Measurements from ENCODE around the gene GNE. TPM values are rescaled to one million over a fixed set of nuclear protein-coding genes. Genes with fewer than 3 reads are reported as not detected.

Gene GNE
- total RNA-seq, 2 experiments from 2014 or later = 19.2 to 20.5 TPM

GRCh38 chr9:36204906-36205547 lies 53.2 kb downstream of the GNE start:
- Mint-ChIP-seq H3K27me3 (no peaks in the 10 kb centered on the region), H3K4me1 (ENCODE audit: low read depth) (peaks cover 48% of the 10 kb centered on the region), H3K4me3 (no peak overlapping the region), H3K27ac (no peak overlapping the region), H3K9me3 (no peaks in the 10 kb centered on the region), H3K36me3 (peaks cover 68% of the 10 kb centered on the region)
- intact Hi-C loops (cut with micrococcal nuclease) = no loop called here
- DNase-seq = no peak
- ChIA-PET POLR2A (interaction anchor here (1.4 kb wide), 1 partner anchor 14 kb away, joined by 4 read pairs; the partner anchor contains the start of gene CLTA), CTCF (interaction anchor here (0.7 kb wide), 1 partner anchor 15 kb away, joined by 3 read pairs; no protein-coding TSS in a partner anchor)

GRCh38 chr9:36194326-36195000 lies 63.8 kb downstream of the GNE start:
- no peak for DNase-seq
- H3K27me3 Mint-ChIP-seq = no peaks in the 10 kb centered on the region
- POLR2A ChIA-PET = no interaction called here
- H3K4me1 Mint-ChIP-seq (ENCODE audit: low read depth) = peaks cover 45% of the 10 kb centered on the region
- intact Hi-C loops (cut with micrococcal nuclease) = loop anchor here (5.0 kb wide), 1 partner anchor 378 kb away; the partner anchor contains the start of gene MELK
- H3K27ac Mint-ChIP-seq = peak overlapping the region; percentile 40
- no peak overlapping the region for H3K4me3 Mint-ChIP-seq
- CTCF ChIA-PET = interaction anchor here (0.6 to 1.1 kb wide), 2 partner anchors 91 to 361 kb away, joined by 3 to 4 read pairs; no protein-coding TSS in a partner anchor
- peaks cover 32% of the 10 kb centered on the region for H3K36me3 Mint-ChIP-seq
- no peaks in the 10 kb centered on the region for H3K9me3 Mint-ChIP-seq

GRCh38 chr9:36193023-36193422 lies 65.2 kb downstream of the GNE start:
- POLR2A ChIA-PET = interaction anchor here (0.7 kb wide), 1 partner anchor 15 kb away, joined by 3 read pairs; no protein-coding TSS in a partner anchor
- Mint-ChIP-seq H3K27ac (peak overlapping the region; percentile 20), H3K36me3 (peaks cover 28% of the 10 kb centered on the region), H3K27me3 (no peaks in the 10 kb centered on the region), H3K9me3 (no peaks in the 10 kb centered on the region), H3K4me3 (peak overlapping the region; percentile 94), H3K4me1 (ENCODE audit: low read depth) (peaks cover 45% of the 10 kb centered on the region)
- no peak for DNase-seq
- CTCF ChIA-PET = interaction anchor here (1.1 kb wide), 1 partner anchor 90 kb away, joined by 4 read pairs; no protein-coding TSS in a partner anchor
- intact Hi-C loops (cut with micrococcal nuclease) = loop anchor here (5.0 kb wide), 1 partner anchor 379 kb away; the partner anchor contains the start of gene MELK

GRCh38 chr9:36192196-36192595 lies 66.1 kb downstream of the GNE start:
- no peaks in the 10 kb centered on the region for H3K27me3 Mint-ChIP-seq
- intact Hi-C loops (cut with micrococcal nuclease) = loop anchor here (5.0 kb wide), 1 partner anchor 380 kb away; the partner anchor contains the start of gene MELK
- ChIA-PET POLR2A (interaction anchor here (2.1 kb wide), 1 partner anchor 53 kb away, joined by 7 read pairs; no protein-coding TSS in a partner anchor), CTCF (interaction anchor here (2.1 to 4.4 kb wide), 3 partner anchors 15 to 137 kb away, joined by 9 to 45 read pairs (median 37); no protein-coding TSS in a partner anchor)
- peak overlapping the region; percentile 94 for H3K4me3 Mint-ChIP-seq
- H3K4me1 Mint-ChIP-seq (ENCODE audit: low read depth) = peaks cover 45% of the 10 kb centered on the region
- H3K9me3 Mint-ChIP-seq = no peaks in the 10 kb centered on the region
- no peak overlapping the region for H3K27ac Mint-ChIP-seq
- no peak for DNase-seq
- H3K36me3 Mint-ChIP-seq = peaks cover 23% of the 10 kb centered on the region

GRCh38 chr9:36191686-36192085 lies 66.6 kb downstream of the GNE start:
- Mint-ChIP-seq H3K4me3 (peak overlapping the region; percentile 94), H3K9me3 (no peaks in the 10 kb centered on the region), H3K4me1 (ENCODE audit: low read depth) (peaks cover 45% of the 10 kb centered on the region), H3K27me3 (no peaks in the 10 kb centered on the region), H3K36me3 (peaks cover 23% of the 10 kb centered on the region), H3K27ac (peak overlapping the region; percentile 86)
- no peak for DNase-seq
- intact Hi-C loops (cut with micrococcal nuclease) = loop anchor here (2.0 to 5.0 kb wide), 4 partner anchors 17 to 381 kb away; partner anchors contain the start of genes GNE and MELK
- ChIA-PET CTCF (interaction anchor here (0.6 to 4.4 kb wide), 7 partner anchors 14 to 182 kb away, joined by 3 to 45 read pairs (median 9); partner anchors contain the start of gene GNE), POLR2A (interaction anchor here (0.9 to 2.1 kb wide), 6 partner anchors 16 to 154 kb away, joined by 3 to 7 read pairs (median 6); partner anchors contain the start of gene GNE)

- peak overlapping the region; percentile 94 for H3K4me3 Mint-ChIP-seq
- CTCF ChIA-PET = interaction anchor here (0.6 to 4.4 kb wide), 14 partner anchors 10 to 537 kb away, joined by 3 to 45 read pairs (median 5); partner anchors contain the start of genes CCIN and GNE
- H3K9me3 Mint-ChIP-seq = no peaks in the 10 kb centered on the region
- peak; percentile 62 for DNase-seq
- no peaks in the 10 kb centered on the region for H3K27me3 Mint-ChIP-seq
- peaks cover 45% of the 10 kb centered on the region for H3K4me1 Mint-ChIP-seq (ENCODE audit: low read depth)
- peak overlapping the region; percentile 86 for H3K27ac Mint-ChIP-seq
- H3K36me3 Mint-ChIP-seq = peaks cover 23% of the 10 kb centered on the region
- intact Hi-C loops (cut with micrococcal nuclease) = loop anchor here (2.0 to 5.0 kb wide), 4 partner anchors 18 to 381 kb away; partner anchors contain the start of genes GNE and MELK
- POLR2A ChIA-PET = interaction anchor here (0.5 to 2.1 kb wide), 15 partner anchors 10 to 1990 kb away, joined by 3 to 7 read pairs (median 4); partner anchors contain the start of genes GLIPR2, GNE and RNF38
Measured at GRCh38 chr9:36191290-36191645, 67.0 kb downstream of the GNE start.

- H3K36me3 Mint-ChIP-seq = peaks cover 23% of the 10 kb centered on the region
- H3K4me1 Mint-ChIP-seq (ENCODE audit: low read depth) = peaks cover 45% of the 10 kb centered on the region
- H3K27ac Mint-ChIP-seq = peak within 1 kb of the TSS; percentile 86
- CTCF ChIA-PET = interaction anchor here (0.6 to 4.4 kb wide), 30 partner anchors 11 to 553 kb away, joined by 3 to 45 read pairs (median 4); partner anchors contain the start of genes CCIN and GNE
- no peaks in the 10 kb centered on the region for H3K9me3 Mint-ChIP-seq
- intact Hi-C loops (cut with micrococcal nuclease) = loop anchor here (1.0 to 5.0 kb wide), 6 partner anchors 18 to 458 kb away; partner anchors contain the start of genes CREB3, GNE, MELK and TLN1
- POLR2A ChIA-PET = interaction anchor here (0.5 to 2.1 kb wide), 21 partner anchors 10 to 1990 kb away, joined by 3 to 12 read pairs (median 4); partner anchors contain the start of genes GLIPR2, GNE and RNF38
- peak within 1 kb of the TSS; percentile 94 for H3K4me3 Mint-ChIP-seq
- H3K27me3 Mint-ChIP-seq = no peaks in the 10 kb centered on the region
- DNase-seq = peak; percentile 98
Measured at GRCh38 chr9:36190388-36191289, 67.6 kb downstream of the GNE start, which contains the start of gene CLTA. CLTA (plus strand) TSS chr9:36190921; CDS start chr9:36191057, 136 bp downstream.

GRCh38 chr9:36189976-36190375 lies 68.3 kb downstream of the GNE start:
- Mint-ChIP-seq H3K27ac (no peak overlapping the region), H3K4me3 (peak overlapping the region; percentile 94), H3K36me3 (peaks cover 19% of the 10 kb centered on the region), H3K9me3 (no peaks in the 10 kb centered on the region), H3K27me3 (no peaks in the 10 kb centered on the region), H3K4me1 (ENCODE audit: low read depth) (peaks cover 40% of the 10 kb centered on the region)
- intact Hi-C loops (cut with micrococcal nuclease) = loop anchor here (1.0 to 5.0 kb wide), 6 partner anchors 19 to 458 kb away; partner anchors contain the start of genes CREB3, GNE, MELK and TLN1
- ChIA-PET CTCF (interaction anchor here (0.6 to 4.4 kb wide), 29 partner anchors 11 to 552 kb away, joined by 3 to 45 read pairs (median 5); partner anchors contain the start of genes CCIN, GLIPR2 and GNE), POLR2A (interaction anchor here (0.5 to 2.1 kb wide), 14 partner anchors 11 to 569 kb away, joined by 3 to 12 read pairs (median 5); partner anchors contain the start of genes GLIPR2, GNE and RNF38)
- DNase-seq = no peak

- H3K27me3 Mint-ChIP-seq = no peaks in the 10 kb centered on the region
- H3K4me1 Mint-ChIP-seq (ENCODE audit: low read depth) = peaks cover 24% of the 10 kb centered on the region
- no peak overlapping the region for H3K27ac Mint-ChIP-seq
- intact Hi-C loops (cut with micrococcal nuclease) = no loop called here
- ChIA-PET CTCF (interaction anchor here (1.1 to 4.4 kb wide), 2 partner anchors 141 to 165 kb away, joined by 3 to 45 read pairs; no protein-coding TSS in a partner anchor), POLR2A (interaction anchor here (0.9 kb wide), 1 partner anchor 87 kb away, joined by 3 read pairs; no protein-coding TSS in a partner anchor)
- DNase-seq = no peak
- H3K4me3 Mint-ChIP-seq = no peak overlapping the region
- peaks cover 6% of the 10 kb centered on the region for H3K36me3 Mint-ChIP-seq
- H3K9me3 Mint-ChIP-seq = no peaks in the 10 kb centered on the region
Measured at GRCh38 chr9:36188212-36188611, 70.0 kb downstream of the GNE start.

- Mint-ChIP-seq H3K4me3 (no peak overlapping the region), H3K36me3 (peaks cover 6% of the 10 kb centered on the region), H3K9me3 (no peaks in the 10 kb centered on the region), H3K27ac (no peak overlapping the region), H3K4me1 (ENCODE audit: low read depth) (peaks cover 17% of the 10 kb centered on the region), H3K27me3 (no peaks in the 10 kb centered on the region)
- intact Hi-C loops (cut with micrococcal nuclease) = no loop called here
- CTCF ChIA-PET = interaction anchor here (0.9 to 1.1 kb wide), 2 partner anchors 141 to 220 kb away, joined by 3 to 5 read pairs; no protein-coding TSS in a partner anchor
- no peak for DNase-seq
- POLR2A ChIA-PET = no interaction called here
Measured at GRCh38 chr9:36187414-36187813, 70.8 kb downstream of the GNE start.

Measured in activated CD4-positive, alpha-beta memory T cell treated with anti-CD3 and anti-CD28 coated beads for 36 hours (primary cell).